Colonic mucosa (tissue), 4 donors: ENCODE measurements around the gene DNASE2B. TPM values are rescaled to one million over a fixed set of nuclear protein-coding genes. Genes with fewer than 3 reads are reported as not detected.

Experiments
- DNase-seq: peaks from one replicate; pipeline ENCODE4 v3.0.0-alpha.2; 2020
- H3K27ac ChIP-seq: fragments of 200-600 bp; one replicate; pipeline ENCODE4 v1.8.0; 2021
- H3K27me3 ChIP-seq: fragments of 200-600 bp; one replicate; pipeline ENCODE4 v1.8.0; 2021
- H3K36me3 ChIP-seq: fragments of 200-600 bp; one replicate; pipeline ENCODE4 v1.8.0; 2021
- H3K4me1 ChIP-seq: fragments of 200-600 bp; one replicate; pipeline ENCODE4 v1.8.0; 2021; ENCODE audit warnings: mild to moderate bottlenecking
- H3K4me3 ChIP-seq: fragments of 200-600 bp; one replicate; pipeline ENCODE4 v1.8.0; 2021
- H3K9ac ChIP-seq, 2 donors: one replicate each; pipeline ENCODE4 v1.7.0; 2013; ENCODE audit warnings: control low read depth in 2 of 2, low read depth in 2 of 2, low read length in 2 of 2
- H3K9me3 ChIP-seq: fragments of 200-600 bp; one replicate; pipeline ENCODE4 v1.8.0; 2021
- CTCF ChIP-seq: fragments of 200-600 bp; IDR thresholded peaks from one replicate; pipeline ENCODE4 v1.8.0; 2022; ENCODE audit warnings: antibody characterized with exemption, mild to moderate bottlenecking
- intact Hi-C: fragments of 100-400 bp; cut with DNase I; formaldehyde crosslinking; loops from one replicate; pipeline ENCODE4 v1.14.1; 2022
- total RNA-seq, 2 donors: library from RNA; stranded (reverse); fragmentation: NEBNext Ultra II Directional in 1 of 2; extraction: Animal tissue kit (Norgen Biotek cat#: 25700) in 1 of 2; gene quantifications; one replicate each; pipeline ENCODE4 v1.2.1, GENCODE V29; 2021
- donor health status: healthy.
- donor health status: DM: no; HTN: no; CAD: no.
- donor health status: DM: no; HTN: no; CAD: no.

Gene DNASE2B
- total RNA-seq, 2 donors from 2014 or later: 0.82 to 1.2 TPM

GRCh38 chr1:84376000-84376910 lies 22.0 kb upstream of the DNASE2B start:
- intact Hi-C loops: no loop called here
- H3K9ac ChIP-seq: no peak overlapping the region
- no peak for DNase-seq

GRCh38 chr1:84377480-84378095 lies 20.7 kb upstream of the DNASE2B start:
- intact Hi-C loops: no loop called here
- TF ChIP-seq CTCF: no peak
- H3K4me3 ChIP-seq: no peak overlapping the region
- H3K9me3 ChIP-seq: no peaks in the 10 kb centered on the region
- H3K9ac ChIP-seq: no peak overlapping the region
- DNase-seq: no peak
- H3K36me3 ChIP-seq: no peaks in the 10 kb centered on the region
- no peaks in the 10 kb centered on the region for H3K4me1 ChIP-seq
- H3K27me3 ChIP-seq: no peaks in the 10 kb centered on the region
- no peak overlapping the region for H3K27ac ChIP-seq

More at GRCh38 chr1:84376000-84376910, 22.0 kb upstream of the DNASE2B start:
- H3K4me3 ChIP-seq: no peak overlapping the region
- H3K27me3 ChIP-seq: no peaks in the 10 kb centered on the region
- TF ChIP-seq CTCF: no peak
- H3K9me3 ChIP-seq: no peaks in the 10 kb centered on the region
- H3K4me1 ChIP-seq: no peaks in the 10 kb centered on the region
- H3K36me3 ChIP-seq: no peaks in the 10 kb centered on the region
- H3K27ac ChIP-seq: no peak overlapping the region

- Histone ChIP-seq H3K27me3 (no peaks in the 10 kb centered on the region), H3K36me3 (no peaks in the 10 kb centered on the region), H3K27ac (no peak overlapping the region), H3K4me3 (no peak overlapping the region), H3K9ac (no peak overlapping the region), H3K4me1 (no peaks in the 10 kb centered on the region), H3K9me3 (no peaks in the 10 kb centered on the region)
- intact Hi-C loops: no loop called here
- TF ChIP-seq CTCF: no peak
- DNase-seq: no peak
Measured at GRCh38 chr1:84379138-84379916, 19.0 kb upstream of the DNASE2B start.

GRCh38 chr1:84379917-84380180 lies 18.4 kb upstream of the DNASE2B start:
- Histone ChIP-seq H3K9me3 (no peaks in the 10 kb centered on the region), H3K9ac (no peak overlapping the region), H3K4me3 (no peak overlapping the region), H3K27me3 (no peaks in the 10 kb centered on the region), H3K4me1 (no peaks in the 10 kb centered on the region), H3K27ac (no peak overlapping the region), H3K36me3 (no peaks in the 10 kb centered on the region)
- DNase-seq: no peak
- intact Hi-C loops: no loop called here
- no peak for TF ChIP-seq CTCF

- no peaks in the 10 kb centered on the region for H3K27me3 ChIP-seq
- H3K4me1 ChIP-seq: no peaks in the 10 kb centered on the region
- intact Hi-C loops: no loop called here
- H3K9ac ChIP-seq: no peak overlapping the region
- no peaks in the 10 kb centered on the region for H3K9me3 ChIP-seq
- DNase-seq: no peak
- no peak overlapping the region for H3K27ac ChIP-seq
- no peak overlapping the region for H3K4me3 ChIP-seq
- TF ChIP-seq CTCF: no peak
- H3K36me3 ChIP-seq: no peaks in the 10 kb centered on the region
Measured at GRCh38 chr1:84382127-84382526, 16.2 kb upstream of the DNASE2B start.
